Measurements from ENCODE around the gene MRPS10.

- TF ChIP-seq SRF (IDR thresholded peaks at IDR 0.05; ENCODE audit: low read depth) (no peak), POLR2A (IDR thresholded peaks at IDR 0.05; ENCODE audit: borderline replicate concordance, extremely low read depth, insufficient read depth, insufficient read length) (no peak), CTCF (IDR thresholded peaks at IDR 0.05 in 2 of 3, conservative IDR thresholded peaks at IDR 0.05 in 1 of 3; ENCODE audit: borderline replicate concordance in 1 of 3, insufficient read depth in 1 of 3, low read depth in 2 of 3, low read length in 2 of 3) (no peak), MAX (IDR thresholded peaks at IDR 0.05) (no peak), FOSL1 (IDR thresholded peaks at IDR 0.05; ENCODE audit: low read depth) (no peak), POLR2AphosphoS5 (IDR thresholded peaks at IDR 0.05; ENCODE audit: low read depth, low read length) (no peak), EGR1 (IDR thresholded peaks at IDR 0.05; ENCODE audit: low read depth) (no peak), CEBPB (IDR thresholded peaks at IDR 0.05; ENCODE audit: low read depth) (no peak), EZH2phosphoT487 (IDR thresholded peaks at IDR 0.05; ENCODE audit: borderline replicate concordance) (no peak), RAD21 (IDR thresholded peaks at IDR 0.05; ENCODE audit: low read depth) (no peak)
Measured at GRCh38 chr6:42158011-42158410, 59.6 kb downstream of the MRPS10 start.
